ENCODE measurements around the gene MKX.

Gene MKX

GRCh38 chr10:27745732-27746396 lies at the start of gene MKX:
TSS of gene MKX (minus strand) at chr10:27745819. CDS start at chr10:27743415, 2,404 bp downstream.
- DNase-seq, result peak; percentile 70

- DNase-seq, result no peak
Observed at GRCh38 chr10:27794157-27794556, 48.5 kb upstream of the MKX start.

GRCh38 chr10:27792216-27792615 lies 46.6 kb upstream of the MKX start:
- DNase-seq, result no peak

GRCh38 chr10:27784272-27784671 lies 38.7 kb upstream of the MKX start:
- DNase-seq, result no peak

- peak; percentile 63 for DNase-seq
Observed at GRCh38 chr10:27783660-27784059, 38.0 kb upstream of the MKX start.

GRCh38 chr10:27779462-27780015 lies 33.9 kb upstream of the MKX start:
- no peak for DNase-seq

GRCh38 chr10:27774831-27775230 lies 29.2 kb upstream of the MKX start:
- no peak for DNase-seq

- no peak for DNase-seq
Observed at GRCh38 chr10:27771231-27771630, 25.6 kb upstream of the MKX start.

GRCh38 chr10:27770181-27770580 lies 24.6 kb upstream of the MKX start:
- DNase-seq, result no peak

GRCh38 chr10:27760867-27761266 lies 15.2 kb upstream of the MKX start:
- DNase-seq, result no peak

GRCh38 chr10:27759483-27760272 lies 14.1 kb upstream of the MKX start:
- no peak for DNase-seq

- DNase-seq, result no peak
Observed at GRCh38 chr10:27752673-27753237, 7.1 kb upstream of the MKX start.

- no peak for DNase-seq
Observed at GRCh38 chr10:27748601-27749000, 3.0 kb upstream of the MKX start.

- no peak for DNase-seq
Observed at GRCh38 chr10:27747096-27747451, 1.5 kb upstream of the MKX start.

GRCh38 chr10:27746397-27747095 lies 927 bp upstream of the MKX start:
- no peak for DNase-seq

- peak; percentile 74 for DNase-seq
Observed at GRCh38 chr10:27744802-27745731, 552 bp downstream of the MKX start.

GRCh38 chr10:27743877-27744801 lies 1.5 kb downstream of the MKX start:
- no peak for DNase-seq

GRCh38 chr10:27743012-27743876 lies 2.4 kb downstream of the MKX start:
- peak; percentile 85 for DNase-seq

- DNase-seq, result peak; percentile 91
Observed at GRCh38 chr10:27742195-27743011, 3.2 kb downstream of the MKX start.
